ENCODE results near the gene GATB.

DNA sequence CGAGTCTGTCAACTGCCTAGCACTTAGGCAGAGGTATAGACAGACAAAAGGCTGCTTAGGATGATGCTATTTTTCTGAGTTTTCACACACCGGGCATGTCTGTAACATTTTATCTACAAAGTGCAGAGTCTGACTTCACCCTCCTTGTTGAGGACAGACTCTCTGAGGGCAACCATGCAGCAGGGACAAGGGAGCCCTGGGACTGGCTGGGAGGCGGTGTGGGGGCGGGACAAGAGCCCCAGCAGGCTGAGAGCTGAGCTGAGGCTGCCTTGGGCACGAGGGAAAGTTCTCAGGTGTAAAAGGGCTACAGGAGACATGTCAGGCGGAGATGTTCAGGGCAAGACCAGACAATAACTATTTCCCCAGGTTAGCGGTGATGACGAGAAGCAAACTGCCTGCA lies 81.6 kb downstream of the GATB start:
- TF ChIP-seq EP300 (IDR thresholded peaks at IDR 0.05) = no peak
- TF ChIP-seq, protein P1, sequence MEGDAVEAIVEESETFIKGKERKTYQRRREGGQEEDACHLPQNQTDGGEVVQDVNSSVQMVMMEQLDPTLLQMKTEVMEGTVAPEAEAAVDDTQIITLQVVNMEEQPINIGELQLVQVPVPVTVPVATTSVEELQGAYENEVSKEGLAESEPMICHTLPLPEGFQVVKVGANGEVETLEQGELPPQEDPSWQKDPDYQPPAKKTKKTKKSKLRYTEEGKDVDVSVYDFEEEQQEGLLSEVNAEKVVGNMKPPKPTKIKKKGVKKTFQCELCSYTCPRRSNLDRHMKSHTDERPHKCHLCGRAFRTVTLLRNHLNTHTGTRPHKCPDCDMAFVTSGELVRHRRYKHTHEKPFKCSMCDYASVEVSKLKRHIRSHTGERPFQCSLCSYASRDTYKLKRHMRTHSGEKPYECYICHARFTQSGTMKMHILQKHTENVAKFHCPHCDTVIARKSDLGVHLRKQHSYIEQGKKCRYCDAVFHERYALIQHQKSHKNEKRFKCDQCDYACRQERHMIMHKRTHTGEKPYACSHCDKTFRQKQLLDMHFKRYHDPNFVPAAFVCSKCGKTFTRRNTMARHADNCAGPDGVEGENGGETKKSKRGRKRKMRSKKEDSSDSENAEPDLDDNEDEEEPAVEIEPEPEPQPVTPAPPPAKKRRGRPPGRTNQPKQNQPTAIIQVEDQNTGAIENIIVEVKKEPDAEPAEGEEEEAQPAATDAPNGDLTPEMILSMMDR (IDR thresholded peaks at IDR 0.05) = no peak
